ENCODE data around the gene PSD2. TPM values are rescaled to one million over a fixed set of nuclear protein-coding genes. Genes with fewer than 3 reads are reported as not detected.

Gene PSD2
- total RNA-seq, 3 donors from 2014 or later (not counting 1 experiment from before 2014, with no cell fraction given): 1.3 to 2.5 (median 1.3) TPM

DNA sequence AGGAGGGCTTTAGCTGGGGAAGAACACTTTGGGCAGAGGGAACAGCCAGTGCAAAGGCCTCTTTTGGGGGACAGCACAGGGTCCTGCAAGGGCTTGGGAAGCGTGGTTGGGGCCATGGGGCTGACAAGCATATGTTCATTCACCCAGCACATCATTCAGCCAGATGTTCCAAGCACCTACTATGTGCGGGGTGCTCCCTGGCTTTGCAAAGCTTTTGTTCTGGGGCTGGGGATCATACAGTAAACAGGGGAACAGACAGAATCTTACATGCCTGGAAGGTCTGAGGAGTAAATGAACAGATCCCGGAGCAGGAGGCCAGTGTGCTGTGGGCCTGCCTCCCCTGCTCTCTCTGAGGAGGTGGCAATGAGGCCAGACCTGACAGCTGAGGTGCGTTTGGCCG lies 16.7 kb downstream of the PSD2 start:
- intact Hi-C loops (cut with micrococcal nuclease): no loop called here
- Mint-ChIP-seq H3K4me3 (no peak overlapping the region), H3K27me3 (ENCODE audit: low read depth in 2 of 2) (no peaks in the 10 kb centered on the region), H3K27ac (no peak overlapping the region), H3K36me3 (no peaks in the 10 kb centered on the region), H3K9me3 (no peaks in the 10 kb centered on the region), H3K4me1 (no peaks in the 10 kb centered on the region)
- Histone ChIP-seq H3K27me3 (ENCODE audit: control insufficient read depth, insufficient read depth, low read length) (no peaks in the 10 kb centered on the region), H3K9me3 (ENCODE audit: control insufficient read depth, insufficient read depth, low read length) (no peaks in the 10 kb centered on the region), H3K27ac (ENCODE audit: low read length) (no peak overlapping the region), H3K4me1 (ENCODE audit: control insufficient read depth, insufficient read depth, low read length) (no peaks in the 10 kb centered on the region), H3K4me3 (ENCODE audit: low read length) (no peak overlapping the region), H3K36me3 (ENCODE audit: control insufficient read depth, insufficient read depth, low read length) (no peaks in the 10 kb centered on the region)
- ATAC-seq (no peak), DNase-seq (no peak)
- 79% methylated on average over 5 of the region's 5 CpGs for WGBS (ENCODE audit: insufficient coverage)
- TF ChIP-seq, protein P1, sequence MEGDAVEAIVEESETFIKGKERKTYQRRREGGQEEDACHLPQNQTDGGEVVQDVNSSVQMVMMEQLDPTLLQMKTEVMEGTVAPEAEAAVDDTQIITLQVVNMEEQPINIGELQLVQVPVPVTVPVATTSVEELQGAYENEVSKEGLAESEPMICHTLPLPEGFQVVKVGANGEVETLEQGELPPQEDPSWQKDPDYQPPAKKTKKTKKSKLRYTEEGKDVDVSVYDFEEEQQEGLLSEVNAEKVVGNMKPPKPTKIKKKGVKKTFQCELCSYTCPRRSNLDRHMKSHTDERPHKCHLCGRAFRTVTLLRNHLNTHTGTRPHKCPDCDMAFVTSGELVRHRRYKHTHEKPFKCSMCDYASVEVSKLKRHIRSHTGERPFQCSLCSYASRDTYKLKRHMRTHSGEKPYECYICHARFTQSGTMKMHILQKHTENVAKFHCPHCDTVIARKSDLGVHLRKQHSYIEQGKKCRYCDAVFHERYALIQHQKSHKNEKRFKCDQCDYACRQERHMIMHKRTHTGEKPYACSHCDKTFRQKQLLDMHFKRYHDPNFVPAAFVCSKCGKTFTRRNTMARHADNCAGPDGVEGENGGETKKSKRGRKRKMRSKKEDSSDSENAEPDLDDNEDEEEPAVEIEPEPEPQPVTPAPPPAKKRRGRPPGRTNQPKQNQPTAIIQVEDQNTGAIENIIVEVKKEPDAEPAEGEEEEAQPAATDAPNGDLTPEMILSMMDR (IDR thresholded peaks at IDR 0.05): no peak

DNA sequence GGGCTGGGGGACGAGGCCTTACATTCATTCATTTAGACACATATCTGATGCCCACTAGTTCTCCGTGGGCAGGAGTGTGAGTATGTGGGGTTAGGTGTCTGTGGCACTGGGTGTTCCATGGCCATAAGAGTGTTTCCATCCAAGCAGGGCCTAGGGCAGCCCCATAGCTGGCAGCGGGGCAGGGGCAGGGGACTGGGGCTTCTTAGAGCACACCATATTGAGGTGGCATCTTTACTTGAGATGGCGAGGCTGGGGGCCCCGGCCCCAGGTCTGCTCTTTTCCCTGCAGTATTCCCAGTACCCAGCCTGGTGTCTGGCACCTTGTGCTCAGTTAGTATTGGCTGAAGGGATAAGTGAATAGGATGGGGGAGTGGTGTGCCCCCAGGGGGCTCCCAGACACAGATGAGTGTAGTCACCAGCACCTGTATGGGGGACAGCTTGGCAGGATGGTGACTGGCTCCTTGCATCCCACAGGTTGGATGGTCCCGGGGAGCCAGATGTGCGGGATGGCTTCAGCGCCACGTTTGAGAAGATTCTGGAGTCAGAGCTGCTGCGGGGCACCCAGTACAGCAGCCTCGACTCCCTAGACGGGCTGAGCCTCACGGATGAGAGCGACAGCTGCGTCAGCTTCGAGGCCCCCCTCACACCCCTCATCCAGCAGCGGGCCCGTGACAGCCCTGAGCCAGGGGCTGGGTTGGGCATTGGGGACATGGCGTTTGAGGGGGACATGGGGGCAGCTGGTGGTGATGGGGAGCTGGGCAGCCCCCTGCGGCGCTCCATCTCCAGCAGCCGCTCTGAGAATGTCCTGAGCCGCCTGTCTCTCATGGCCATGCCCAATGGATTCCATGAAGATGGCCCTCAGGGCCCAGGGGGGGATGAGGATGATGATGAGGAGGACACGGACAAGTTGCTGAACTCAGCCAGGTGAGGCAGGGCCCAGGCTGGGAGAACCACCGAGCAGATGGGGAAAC lies 17.5 kb downstream of the PSD2 start:
- DNase-seq (no peak), ATAC-seq (no peak)
- H3K9me3 Mint-ChIP-seq: no peaks in the 10 kb centered on the region
- no peaks in the 10 kb centered on the region for H3K4me1 Mint-ChIP-seq
- intact Hi-C loops (cut with micrococcal nuclease): no loop called here
- Histone ChIP-seq H3K4me3 (ENCODE audit: low read length) (no peak overlapping the region), H3K27ac (ENCODE audit: low read length) (no peak overlapping the region), H3K4me1 (ENCODE audit: control insufficient read depth, insufficient read depth, low read length) (no peaks in the 10 kb centered on the region), H3K36me3 (ENCODE audit: control insufficient read depth, insufficient read depth, low read length) (no peaks in the 10 kb centered on the region), H3K9me3 (ENCODE audit: control insufficient read depth, insufficient read depth, low read length) (no peaks in the 10 kb centered on the region), H3K27me3 (ENCODE audit: control insufficient read depth, insufficient read depth, low read length) (no peaks in the 10 kb centered on the region)
- no peaks in the 10 kb centered on the region for H3K27me3 Mint-ChIP-seq (ENCODE audit: low read depth in 2 of 2)
- no peak overlapping the region for H3K27ac Mint-ChIP-seq
- TF ChIP-seq, protein P1 (IDR thresholded peaks at IDR 0.05): no peak
- no peaks in the 10 kb centered on the region for H3K36me3 Mint-ChIP-seq
- H3K4me3 Mint-ChIP-seq: no peak overlapping the region
- 89% methylated on average over 23 of the region's 25 CpGs for WGBS (ENCODE audit: insufficient coverage)

DNA sequence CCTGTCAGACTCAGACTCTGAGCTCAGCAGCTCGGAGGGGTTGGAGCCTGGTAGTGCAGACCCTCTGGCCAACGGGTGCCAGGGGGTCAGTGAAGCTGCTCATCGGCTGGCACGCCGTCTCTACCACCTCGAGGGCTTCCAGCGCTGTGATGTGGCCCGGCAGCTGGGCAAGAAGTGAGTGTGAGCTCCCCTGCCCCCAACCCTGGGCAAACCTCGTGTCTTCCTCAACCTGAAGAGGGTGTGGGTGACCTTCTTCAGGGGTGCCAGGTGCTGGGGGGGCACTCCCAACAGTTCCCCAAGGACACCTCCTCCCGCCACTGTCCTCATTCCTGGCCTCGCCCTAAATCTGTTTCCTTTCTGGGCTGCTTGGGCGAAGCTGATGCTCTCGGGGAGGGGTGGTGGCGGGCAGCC lies 18.6 kb downstream of the PSD2 start:
- H3K4me1 ChIP-seq (ENCODE audit: control insufficient read depth, insufficient read depth, low read length): no peaks in the 10 kb centered on the region
- Mint-ChIP-seq H3K27me3 (ENCODE audit: low read depth in 2 of 2) (peaks cover 0 to 2% of the 10 kb centered on the region in 2 donors), H3K9me3 (peaks cover 2 to 3% of the 10 kb centered on the region in 2 donors), H3K4me3 (no peak overlapping the region), H3K4me1 (no peaks in the 10 kb centered on the region), H3K27ac (no peak overlapping the region), H3K36me3 (no peaks in the 10 kb centered on the region)
- intact Hi-C loops (cut with micrococcal nuclease): no loop called here
- no peaks in the 10 kb centered on the region for H3K9me3 ChIP-seq (ENCODE audit: control insufficient read depth, insufficient read depth, low read length)
- DNase-seq: no peak
- H3K27ac ChIP-seq (ENCODE audit: low read length): no peak overlapping the region
- no peaks in the 10 kb centered on the region for H3K36me3 ChIP-seq (ENCODE audit: control insufficient read depth, insufficient read depth, low read length)
- no peak overlapping the region for H3K4me3 ChIP-seq (ENCODE audit: low read length)
- H3K27me3 ChIP-seq (ENCODE audit: control insufficient read depth, insufficient read depth, low read length): no peaks in the 10 kb centered on the region
- ATAC-seq: no peak
- WGBS (ENCODE audit: insufficient coverage): 87% methylated on average over 14 of the region's 14 CpGs
- TF ChIP-seq, protein P1 (IDR thresholded peaks at IDR 0.05): no peak
